Suppressor macrophage treated with lipopolysaccharide for 1 hour (primary cell): ENCODE results near the gene SHMT2.

Experiments used
- DNase-seq, 3 donors: peaks; one replicate each; pipeline ENCODE4 v3.0.0-alpha.2; 2020 to 2022

Gene SHMT2

DNA sequence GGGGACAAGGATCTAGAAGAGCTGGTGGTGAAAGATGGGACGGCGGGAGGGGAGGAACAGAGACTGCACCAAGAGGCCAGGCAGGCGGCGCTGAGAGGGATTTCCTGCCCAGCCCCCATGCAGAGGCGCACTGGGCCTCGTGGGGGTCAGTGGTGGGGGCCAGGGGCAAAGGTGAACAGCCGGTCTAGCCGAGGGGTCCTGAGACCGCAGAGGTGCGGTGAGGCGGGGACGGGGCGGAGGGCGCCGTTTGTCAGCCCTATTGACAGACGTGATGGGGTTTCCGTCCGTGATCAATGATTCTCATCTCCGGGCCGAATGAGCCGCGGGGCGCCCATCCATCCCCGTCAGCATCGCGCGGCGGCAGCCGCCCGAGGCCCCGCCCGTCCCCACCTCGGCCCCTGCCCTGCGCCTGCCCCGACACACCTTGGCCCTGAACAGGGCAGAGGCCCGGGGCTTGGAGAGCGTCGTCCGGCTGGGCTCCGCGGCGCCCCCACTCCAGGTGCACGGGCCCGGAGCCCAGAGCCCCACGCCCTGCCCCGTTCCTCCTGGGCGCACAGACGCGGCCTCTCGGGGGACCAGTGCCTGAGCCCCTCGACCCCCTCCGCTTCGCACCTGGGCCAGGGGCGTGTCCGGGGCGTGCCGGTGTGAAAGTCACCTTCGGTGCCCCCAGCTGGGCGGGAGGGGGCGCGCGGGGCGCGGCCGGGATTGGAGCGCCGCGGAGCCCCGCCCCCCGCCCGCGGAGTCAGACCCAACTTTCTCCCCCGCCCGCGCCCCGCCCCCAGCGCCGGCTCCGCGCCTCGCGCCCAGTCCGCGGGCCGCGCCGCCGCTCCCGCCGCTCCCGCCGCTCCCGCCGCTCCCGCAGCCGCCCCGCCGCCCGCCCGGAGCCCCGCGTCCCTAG, 13.2 kb upstream of the SHMT2 start, which contains the start of gene NXPH4:
TSS of gene NXPH4 (plus strand) at position 781 of the 898 bp plus-strand sequence. CDS start 176 bp downstream, outside the sequence.
- peak in 2 of 3 donors; percentile 29 to 67 for DNase-seq

DNA sequence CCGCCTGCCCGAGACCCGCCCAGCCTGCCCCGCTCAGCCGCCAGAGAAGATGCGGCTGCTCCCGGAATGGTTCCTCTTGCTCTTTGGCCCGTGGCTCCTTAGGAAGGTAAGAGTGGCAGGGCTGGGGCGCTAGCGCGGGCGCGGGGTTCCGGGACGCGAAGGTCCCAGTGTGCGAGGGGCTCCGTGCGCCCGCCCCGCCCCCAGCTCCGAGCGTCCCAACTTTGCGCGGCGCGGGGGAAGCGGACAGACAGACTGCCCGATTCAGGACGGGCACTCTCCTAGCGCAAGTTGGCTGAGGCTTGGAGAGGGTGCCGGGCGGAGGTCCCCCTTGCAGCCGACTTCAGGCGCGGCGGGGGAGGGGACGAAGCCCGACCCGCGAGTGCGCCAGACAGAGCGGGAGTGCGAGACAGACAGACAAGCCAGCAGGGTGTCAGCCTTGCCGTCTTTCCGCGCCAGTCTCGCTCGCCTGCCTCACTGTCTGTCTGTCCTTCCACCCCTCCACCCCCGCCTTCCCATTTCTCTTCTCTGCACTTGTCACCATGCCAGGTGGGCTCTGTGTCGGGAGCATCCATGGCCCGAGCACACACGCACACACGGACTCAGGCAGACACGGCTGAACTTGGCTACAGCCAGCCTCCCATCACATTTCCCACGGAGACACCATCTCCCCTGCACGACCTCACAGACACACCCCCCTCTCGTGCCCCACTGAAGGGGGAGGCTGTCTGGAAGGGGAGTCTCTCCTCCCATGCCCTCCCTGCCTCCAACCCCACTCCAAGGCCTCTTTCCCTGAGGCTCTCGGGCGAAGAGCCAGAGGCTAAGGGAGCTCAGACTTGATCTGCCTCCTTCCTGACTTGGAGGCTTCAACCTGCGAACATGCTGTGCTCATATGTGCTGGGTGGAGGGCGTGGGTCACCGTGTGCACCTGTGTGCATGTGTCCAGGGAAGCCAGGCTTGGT, 12.3 kb upstream of the SHMT2 start:
- no peak for DNase-seq

DNA sequence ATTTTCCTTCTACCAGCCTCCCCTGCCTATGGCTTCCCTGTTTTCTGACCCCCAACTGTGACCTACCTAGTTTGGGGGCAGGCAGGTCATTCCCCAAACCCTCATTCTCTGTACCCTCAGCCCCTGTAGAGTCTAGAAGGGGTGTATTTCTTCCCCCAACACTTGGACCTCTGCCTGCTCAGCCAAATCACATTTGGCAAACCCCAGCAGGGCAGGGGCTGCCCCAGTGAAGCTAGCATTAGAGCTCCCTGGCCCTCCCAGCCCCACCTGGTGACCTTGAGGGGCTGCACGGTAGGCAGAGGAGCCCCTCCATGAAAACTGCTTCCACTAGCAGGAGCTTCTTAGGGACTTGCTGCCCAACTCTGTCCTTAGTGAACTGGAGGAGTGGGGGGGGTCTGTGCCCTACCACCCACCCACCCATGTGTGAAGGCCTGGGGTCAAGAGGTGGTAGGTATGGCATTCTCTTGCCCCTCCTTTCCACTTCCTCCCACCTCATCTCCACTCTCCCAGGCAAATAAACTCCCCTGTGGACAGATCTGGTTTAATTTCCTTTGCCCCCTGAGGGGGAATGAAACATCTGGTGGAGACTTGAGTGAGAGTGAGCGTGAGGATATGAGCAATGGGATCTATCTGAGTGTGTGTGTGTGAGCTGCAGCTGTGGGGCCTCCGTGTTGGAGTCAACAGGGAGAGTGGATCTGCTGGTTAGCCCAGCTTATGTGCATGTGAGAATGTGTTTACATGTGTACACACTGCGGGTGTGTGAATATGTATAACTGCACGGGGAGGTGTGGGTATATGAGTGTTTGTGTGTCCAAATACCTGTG, 11.3 kb upstream of the SHMT2 start:
- no peak for DNase-seq

DNA sequence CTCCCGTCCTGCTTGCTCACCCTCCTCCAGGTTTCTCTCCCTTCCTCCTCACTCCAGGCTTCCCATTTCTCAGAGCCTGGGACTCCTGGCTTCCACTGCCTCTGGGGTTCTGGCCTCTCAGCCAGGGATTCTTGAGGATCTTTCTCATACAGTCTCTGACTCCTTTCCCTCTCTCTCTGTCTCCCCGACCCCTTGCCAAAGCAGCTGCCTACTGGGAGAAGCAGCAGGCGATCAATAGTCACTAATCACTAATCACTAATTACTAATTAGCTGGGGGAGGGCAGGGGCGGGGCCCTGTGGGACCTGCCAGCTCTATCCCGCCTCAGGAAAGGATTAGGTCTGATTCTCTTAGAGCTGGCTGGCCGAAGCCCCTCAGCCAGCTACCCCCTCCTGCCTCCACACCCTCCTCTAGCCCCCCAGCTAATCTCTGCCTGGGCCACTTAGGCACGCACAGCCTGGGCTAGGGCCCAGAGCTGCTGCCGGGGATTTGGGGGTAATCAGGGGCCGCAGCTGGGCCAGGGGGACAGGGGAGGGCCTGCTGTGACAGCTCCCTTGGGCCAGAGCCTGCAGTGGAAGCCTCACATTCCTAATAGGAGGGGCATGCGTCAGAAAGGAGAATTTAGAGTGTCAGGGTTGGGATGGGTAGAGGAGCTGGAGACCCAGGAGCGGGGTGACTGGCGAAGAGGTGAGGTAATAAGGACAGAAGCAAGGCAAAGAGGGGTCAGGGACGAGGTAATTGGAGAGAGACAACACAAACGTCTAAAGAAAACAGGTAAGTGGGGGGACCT, 10.1 kb upstream of the SHMT2 start:
- no peak for DNase-seq

DNA sequence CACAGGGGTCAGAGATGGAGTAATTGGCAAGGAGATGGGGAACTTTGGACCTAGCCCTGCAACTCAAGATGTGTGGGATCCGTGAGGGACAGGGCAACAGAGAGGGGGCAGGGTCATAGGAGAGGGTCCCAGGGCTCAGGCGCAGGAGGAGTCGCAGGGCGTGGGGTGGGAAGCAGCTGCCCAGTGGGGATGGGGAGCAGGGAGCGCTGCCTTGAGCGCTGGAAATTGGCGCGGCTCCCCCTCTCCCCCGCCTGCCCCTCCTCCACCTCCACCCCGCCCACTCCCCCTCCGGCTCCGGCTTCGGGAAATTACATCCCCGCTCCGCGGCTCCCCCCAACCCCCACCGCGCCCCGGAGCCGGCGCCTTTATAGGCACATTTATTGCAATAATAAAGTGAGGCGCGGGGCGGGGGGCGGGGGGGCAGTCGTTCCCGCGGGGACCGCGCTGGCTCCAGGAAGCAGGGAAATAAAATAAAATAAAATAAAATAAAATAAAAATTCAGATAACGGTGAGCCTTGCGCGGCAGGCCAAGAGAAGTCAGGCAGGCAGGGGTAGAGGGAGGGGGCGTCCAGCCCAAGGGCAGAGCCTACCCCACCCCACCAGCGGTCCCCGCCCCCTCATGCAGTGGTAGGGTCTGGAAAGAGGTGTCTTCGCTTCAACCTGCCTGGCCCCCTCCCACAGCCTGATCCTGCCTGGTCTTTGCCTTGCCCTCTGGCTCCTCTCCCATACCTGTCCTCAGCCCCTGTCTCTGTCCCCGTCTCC, 9.3 kb upstream of the SHMT2 start:
- DNase-seq = no peak

DNA sequence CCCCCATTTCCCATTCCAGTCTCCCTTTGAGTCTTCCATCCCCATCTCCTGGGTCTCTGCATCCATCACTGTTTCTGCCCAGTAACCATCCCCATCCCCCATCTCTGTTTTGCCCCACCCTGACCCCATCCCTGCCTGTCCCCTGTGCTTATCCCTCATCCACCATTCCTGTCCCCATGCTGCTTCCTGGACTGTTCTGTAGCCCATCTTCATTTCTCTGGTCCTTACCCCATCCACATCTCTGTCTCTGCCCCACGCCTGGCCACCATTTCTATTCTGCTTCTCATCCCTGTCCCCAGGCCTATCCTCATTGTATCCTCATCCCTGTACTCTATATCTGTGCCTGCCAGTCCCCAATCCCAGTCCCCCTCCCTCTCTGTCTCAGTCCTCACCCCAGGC, 8.7 kb upstream of the SHMT2 start:
- DNase-seq = no peak

DNA sequence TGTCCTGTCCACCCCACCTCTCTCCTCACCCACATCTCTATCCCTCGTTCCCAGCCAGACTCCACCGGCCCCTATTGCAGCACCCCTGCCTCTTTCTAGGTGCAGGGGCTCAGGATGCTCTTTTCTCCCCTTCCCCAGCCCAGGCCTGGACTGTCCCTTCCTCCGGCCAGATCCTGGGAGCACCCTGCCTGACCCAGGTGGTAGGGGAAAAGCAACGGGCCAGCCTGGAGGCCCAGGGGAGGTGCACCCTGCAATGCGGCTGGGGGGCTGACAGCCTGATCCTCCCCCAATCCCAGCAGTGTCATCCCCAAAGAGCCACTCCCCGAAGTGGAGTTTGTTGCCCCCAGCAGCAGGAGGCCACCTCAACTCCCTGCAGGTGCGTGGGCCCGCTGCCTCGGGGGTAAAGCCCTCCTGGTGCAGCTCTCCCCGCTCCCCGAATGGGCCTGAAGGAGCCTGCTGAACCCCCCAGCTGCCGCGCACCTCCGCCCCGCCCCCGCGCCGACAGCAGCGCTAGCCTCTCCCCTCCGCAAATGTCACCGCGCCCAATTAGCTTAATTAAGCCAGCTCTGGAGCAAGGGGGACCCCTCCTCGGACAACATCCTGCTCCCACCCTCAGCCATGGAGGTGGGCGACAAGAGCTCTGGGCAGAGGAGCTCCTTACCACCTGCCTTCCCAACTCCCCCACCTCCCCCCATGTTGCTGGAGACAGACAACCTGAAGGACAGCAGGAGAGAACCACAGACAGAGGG, 8.2 kb upstream of the SHMT2 start:
- no peak for DNase-seq

DNA sequence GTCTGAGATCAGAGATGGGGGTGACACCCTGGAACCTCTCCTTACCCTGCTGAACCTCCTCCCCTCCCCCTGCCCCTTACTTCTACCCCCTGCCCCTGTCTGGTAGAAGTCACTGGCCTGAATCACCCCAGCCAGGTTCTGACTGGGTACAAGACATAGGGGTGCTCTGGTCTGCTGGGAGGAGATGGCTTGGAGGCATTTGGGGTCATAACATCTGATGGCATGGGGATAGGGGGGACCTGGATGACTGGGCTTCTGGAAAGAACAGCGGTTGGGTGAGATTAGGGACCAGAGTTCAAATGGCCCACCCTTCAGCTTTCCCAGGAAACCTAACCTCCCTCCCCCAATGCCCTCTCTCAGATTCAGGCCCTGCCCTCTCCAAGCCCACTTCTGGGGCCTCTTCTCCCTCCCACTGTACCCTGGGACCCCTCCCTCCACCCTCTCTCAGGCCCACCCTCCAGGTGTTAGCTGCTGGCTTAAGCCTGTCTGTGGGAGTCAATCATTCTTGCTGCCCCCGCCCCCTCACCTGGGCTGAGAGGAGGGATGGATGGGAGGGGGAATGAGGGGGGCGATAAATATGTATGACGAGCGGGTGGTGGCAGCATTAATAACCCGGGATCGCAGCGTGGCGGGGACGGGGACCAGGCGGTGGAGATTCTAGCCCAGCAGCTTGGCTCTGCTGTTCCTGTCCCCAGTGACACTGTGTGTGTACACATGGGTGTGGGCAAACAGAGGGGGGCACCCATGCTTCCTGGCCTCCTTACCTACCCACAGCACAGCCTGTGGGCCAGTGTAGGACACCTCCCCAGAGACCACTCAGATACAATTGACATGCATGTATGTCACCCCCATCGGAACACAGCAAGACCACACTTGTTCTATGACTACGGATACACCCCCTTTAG, 7.0 kb upstream of the SHMT2 start:
- no peak for DNase-seq

DNA sequence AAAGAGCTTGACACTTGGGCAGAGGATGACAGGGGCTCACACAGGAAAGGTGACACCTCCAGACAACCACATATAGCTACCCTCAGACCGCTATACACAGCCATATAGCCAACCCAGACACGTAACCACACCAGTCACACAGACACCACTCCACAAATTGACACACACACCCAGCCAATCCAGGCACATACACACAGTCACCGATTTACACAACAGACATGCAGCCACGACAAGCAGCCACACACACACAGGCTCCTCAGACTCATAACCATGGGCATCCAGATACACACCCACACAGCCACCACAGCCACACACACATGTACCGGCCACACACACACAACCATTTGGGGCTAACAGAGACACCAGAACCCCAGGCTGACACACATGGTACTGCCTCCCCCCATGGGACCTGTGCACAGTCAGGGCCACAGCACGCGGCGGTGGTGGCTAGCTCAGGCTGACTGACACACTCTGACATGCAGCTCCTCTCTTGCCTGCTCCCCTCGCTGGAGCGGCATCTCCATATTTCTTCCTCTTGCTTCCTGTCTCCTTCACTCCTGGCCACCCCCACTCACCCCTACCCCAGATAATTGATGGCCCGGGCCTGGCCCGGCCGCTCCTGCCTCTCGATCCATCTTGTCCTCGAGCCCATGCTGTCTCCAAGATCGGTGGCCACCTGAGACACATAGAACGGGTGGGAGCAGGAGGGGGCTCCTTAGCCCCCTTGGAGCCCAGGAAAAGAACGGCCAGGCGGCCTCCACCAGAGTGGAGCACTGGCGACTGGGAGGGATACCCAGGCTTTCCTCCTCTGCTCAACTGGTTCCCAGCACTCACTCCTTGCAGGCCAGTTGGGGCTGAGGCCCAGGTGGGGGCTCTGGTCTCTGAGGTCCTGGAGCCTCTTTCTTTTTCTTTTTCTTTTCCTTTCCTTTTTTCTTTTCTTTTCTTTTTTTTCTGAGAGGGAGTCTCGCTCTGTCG, 6.0 kb upstream of the SHMT2 start:
- no peak for DNase-seq

DNA sequence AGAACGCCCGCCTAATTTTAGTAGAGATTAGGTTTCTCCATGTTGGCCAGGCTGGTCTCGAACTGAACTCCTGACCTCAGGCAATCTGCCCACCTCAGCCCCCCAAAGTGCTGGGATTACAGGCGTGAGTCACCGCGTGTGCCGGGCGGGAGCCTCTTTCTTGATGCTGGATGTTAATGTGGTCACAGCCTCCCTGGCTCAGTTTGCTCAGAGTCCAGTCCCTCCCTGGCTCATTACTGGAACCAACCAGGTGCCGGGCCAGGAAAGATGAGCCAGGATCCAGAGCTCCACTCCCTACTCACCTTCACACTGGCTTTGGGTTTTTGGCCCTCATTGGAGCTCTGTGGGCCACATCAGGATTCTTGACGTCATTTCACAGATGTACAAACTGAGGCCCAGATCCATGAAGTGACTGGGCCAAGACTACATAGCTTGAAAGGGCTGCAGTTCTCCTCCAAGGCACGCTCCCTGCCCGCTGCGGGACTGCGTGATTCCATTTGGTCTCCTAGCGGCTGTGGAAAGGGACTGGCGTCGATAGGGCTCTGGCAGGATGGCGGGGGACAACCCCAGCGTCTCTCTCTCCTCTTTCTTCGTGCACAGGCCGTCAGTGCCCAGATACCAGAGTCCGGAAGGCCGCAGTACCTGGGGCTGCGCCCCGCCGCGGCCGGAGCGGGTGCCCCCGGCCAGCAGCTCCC, 5.1 kb upstream of the SHMT2 start:
- DNase-seq = no peak

DNA sequence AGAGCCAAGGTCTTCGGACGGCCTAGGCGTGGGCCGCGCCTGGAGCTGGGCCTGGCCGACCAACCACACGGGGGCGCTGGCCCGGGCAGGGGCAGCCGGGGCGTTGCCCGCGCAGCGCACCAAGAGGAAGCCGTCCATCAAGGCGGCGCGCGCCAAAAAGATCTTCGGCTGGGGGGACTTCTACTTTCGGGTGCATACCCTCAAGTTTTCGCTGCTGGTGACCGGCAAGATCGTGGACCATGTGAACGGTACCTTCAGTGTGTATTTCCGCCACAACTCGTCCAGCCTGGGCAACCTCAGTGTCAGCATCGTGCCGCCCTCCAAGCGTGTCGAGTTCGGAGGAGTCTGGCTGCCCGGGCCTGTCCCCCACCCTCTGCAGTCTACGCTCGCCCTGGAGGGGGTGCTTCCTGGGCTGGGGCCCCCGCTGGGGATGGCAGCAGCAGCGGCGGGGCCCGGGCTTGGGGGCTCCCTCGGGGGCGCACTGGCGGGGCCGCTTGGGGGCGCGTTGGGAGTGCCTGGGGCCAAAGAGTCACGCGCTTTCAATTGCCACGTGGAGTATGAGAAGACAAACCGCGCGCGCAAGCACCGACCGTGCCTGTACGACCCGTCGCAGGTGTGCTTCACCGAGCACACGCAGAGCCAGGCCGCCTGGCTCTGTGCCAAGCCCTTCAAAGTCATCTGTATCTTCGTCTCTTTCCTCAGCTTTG, 4.4 kb upstream of the SHMT2 start:
- DNase-seq = peak; percentile 83 to 95 (median 92)

DNA sequence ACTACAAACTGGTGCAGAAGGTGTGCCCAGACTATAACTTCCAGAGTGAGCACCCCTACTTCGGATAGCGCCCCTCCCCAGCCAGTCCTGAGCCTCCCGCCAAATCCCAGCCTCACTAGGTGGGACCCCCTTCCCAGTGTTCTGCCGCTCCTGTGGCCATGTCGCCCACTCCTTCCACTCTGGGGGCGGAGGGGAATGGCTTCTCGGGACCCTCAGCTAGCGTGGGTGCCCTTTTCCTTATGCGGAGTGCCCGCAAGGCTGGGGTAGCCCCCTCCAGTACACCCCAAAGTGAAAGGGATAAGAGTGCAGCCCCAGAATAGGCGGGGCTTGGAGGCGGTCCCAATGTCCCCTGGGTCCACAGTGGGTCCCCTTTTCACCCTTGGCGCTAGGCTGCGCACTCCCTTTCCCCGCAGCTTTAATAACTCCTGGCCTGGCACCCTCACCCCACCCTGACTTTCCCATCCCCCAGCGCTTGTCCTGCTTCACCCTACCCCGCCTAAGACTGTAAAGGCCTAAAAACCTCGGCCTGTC, 3.8 kb upstream of the SHMT2 start:
- no peak for DNase-seq

DNA sequence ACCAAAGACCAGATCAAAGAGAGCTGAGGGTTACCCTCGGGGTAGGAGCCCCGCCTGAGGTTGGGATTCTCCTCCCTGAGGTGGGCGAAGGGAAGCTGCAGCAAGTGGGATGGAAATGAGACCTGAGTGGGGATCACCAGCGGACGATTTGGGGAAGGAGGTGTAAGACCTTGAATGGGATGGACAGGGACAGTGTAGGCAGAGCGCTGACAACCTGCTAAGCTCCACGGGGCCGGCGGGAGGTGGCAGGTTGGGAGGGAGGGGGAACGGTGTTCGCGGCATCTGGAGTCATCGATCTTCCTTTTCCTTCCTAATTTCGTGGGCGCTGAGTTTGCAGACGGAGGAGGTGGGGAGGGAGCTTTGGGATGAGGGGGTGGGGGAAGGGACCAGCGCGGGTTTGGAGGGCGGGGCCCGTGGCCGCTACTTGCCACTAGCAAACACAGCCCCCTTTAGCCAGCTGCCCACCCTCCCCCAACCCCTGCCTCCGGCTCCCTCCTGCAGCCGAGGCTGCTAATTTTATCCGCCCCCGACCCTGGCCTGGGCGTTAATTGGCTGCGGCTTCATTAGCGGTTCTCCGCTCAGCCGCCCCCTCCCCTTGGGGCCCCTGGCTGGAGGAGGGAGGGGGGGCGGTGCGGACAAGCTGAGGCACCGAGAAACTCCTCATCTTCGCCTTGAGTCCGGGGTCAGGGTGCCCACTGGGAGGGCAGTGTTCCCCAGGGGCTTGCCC, 2.8 kb upstream of the SHMT2 start:
- no peak for DNase-seq

DNA sequence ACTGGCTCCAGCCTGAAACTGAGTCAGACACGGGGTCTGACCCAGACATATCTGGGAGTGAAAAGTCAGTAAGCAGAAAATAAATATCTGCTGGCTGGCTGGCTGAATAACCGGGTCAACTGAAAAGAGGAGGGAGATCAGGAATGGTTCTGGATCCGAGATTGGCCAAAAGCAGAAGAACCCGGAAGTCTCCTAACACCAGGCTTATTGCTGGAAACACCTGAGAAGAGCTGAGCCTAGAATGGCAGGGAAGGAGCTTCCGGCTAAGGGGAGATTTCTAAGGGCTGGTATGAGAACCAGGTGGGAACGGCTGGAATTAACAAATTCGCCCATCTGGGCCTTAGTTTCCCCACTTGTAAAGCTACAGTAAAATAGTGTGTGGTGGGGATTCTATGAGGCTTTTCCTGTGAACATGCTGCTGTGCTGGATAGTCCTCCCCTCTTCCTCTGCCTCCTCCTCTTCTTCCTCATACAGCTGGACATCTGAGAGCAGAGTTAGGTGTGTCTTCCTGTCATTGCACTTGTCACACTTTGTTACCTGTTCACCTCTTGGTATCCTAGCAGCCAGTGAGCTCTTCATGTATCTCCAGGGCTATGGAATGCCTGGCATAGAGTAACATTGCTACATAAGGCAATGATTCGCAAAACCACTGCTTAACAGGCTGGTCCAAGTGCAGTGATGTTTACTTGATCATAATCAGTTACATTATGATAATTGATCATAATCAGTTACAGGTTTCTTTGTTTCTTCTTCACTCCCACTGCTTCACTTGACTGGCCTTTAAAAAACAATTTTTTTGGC, 2.0 kb upstream of the SHMT2 start:
- DNase-seq = no peak
